HepG2 (cell line): ENCODE results near the gene GRB2. TPM values are rescaled to one million over a fixed set of nuclear protein-coding genes. Genes with fewer than 3 reads are reported as not detected.
A peak's percentile ranks its signal among the peaks of the same experiment; 100 is the strongest.

Source experiments
- ATAC-seq: fragments of 200-7000 bp; cut with Tn5 transposase; 3 replicates; pipeline ENCODE4 v1.9.1; 2020; ENCODE audit warnings: mild to moderate bottlenecking, moderate library complexity
- Bru-seq: library from RNA; stranded (reverse); fragments of 400-500 nt; gene quantifications from one replicate; lab custom pipeline; 2021; lab: Mats Ljungman, UMichigan
- BruChase-seq, 2 experiments: library from RNA; stranded (reverse); fragments of 400-500 nt; gene quantifications; one replicate each; lab custom pipeline; 2021; lab: Mats Ljungman, UMichigan
- BruUV-seq: library from RNA; stranded (reverse); fragments of 400-500 nt; replicated peaks from 2 replicates; lab custom pipeline; 2021; lab: Mats Ljungman, UMichigan
- CTCF ChIA-PET: fragments of 300-600 bp; formaldehyde crosslinking; extraction: SDS; loops from one replicate; lab custom pipeline; 2021; ENCODE audit warnings: low total read pairs, inconsistent platforms, low intra/inter-chr PET ratio; lab: Yijun Ruan, JAX
- POLR2A ChIA-PET: fragments of 350-600 bp; sonication (Branson Sonifier 250); formaldehyde crosslinking; loops from one replicate; lab custom pipeline; 2020; ENCODE audit warnings: antibody characterized with exemption, inconsistent platforms; lab: Yijun Ruan, JAX
- DNase-seq: peaks from one replicate; pipeline ENCODE4 v3.0.0-alpha.2; 2015; ENCODE audit warnings: low spot score
- FAIRE-seq: peaks from 3 replicates; lab custom pipeline; 2011; peaks lifted over from hg19 to GRCh38; lab: Jason Lieb, UNC
- H2AFZ ChIP-seq: one replicate; pipeline ENCODE4 v1.6.1; 2011; ENCODE audit warnings: low read length, inconsistent platforms
- H3K27ac ChIP-seq: fragments of 300-600 bp; 3 replicates; pipeline ENCODE4 v1.8.0; 2011; ENCODE audit warnings: mixed run types, mild to moderate bottlenecking, mixed read lengths, low read length, inconsistent platforms; ENCODE audit not compliant: insufficient read depth; ENCODE audit errors: extremely low read length
- H3K27me3 ChIP-seq, 2 experiments: fragments of 200-600 bp in 1 of 2; 2 replicates in 1 of 2; 3 replicates in 1 of 2; pipeline versions ENCODE4 v1.6.0 to v1.8.0; 2011; ENCODE audit warnings: low read length in 2 of 2, mild to moderate bottlenecking in 2 of 2, moderate library complexity in 2 of 2, inconsistent platforms in 1 of 2; ENCODE audit not compliant: insufficient read depth in 2 of 2, control insufficient read depth in 1 of 2
- H3K36me3 ChIP-seq, 2 experiments: fragments of 200-600 bp in 1 of 2; replicated peaks in 1 of 2; 2 replicates in 1 of 2; 3 replicates in 1 of 2; pipeline versions ENCODE4 v1.5.1 to v1.8.0; 2011; ENCODE audit warnings: low read length in 2 of 2, inconsistent platforms in 1 of 2; ENCODE audit not compliant: insufficient read depth in 2 of 2, control insufficient read depth in 1 of 2
- H3K4me1 ChIP-seq: 2 replicates; pipeline ENCODE4 v1.5.1; 2012; ENCODE audit warnings: low read length, inconsistent platforms; ENCODE audit not compliant: insufficient read depth
- H3K4me2 ChIP-seq: 2 replicates; pipeline ENCODE4 v1.6.0; 2011; ENCODE audit warnings: low read depth, low read length, inconsistent platforms
- H3K4me3 ChIP-seq, 3 experiments: fragments of 200-600 bp in 1 of 3; sonication (generic), shearing (Covaris generic) in 1 of 3; replicated peaks in 1 of 3; 2 replicates each; pipeline ENCODE4 v1.5.1; 2011 to 2016; ENCODE audit warnings: low read length in 3 of 3, inconsistent platforms in 2 of 3, low read depth in 2 of 3, mild to moderate bottlenecking in 2 of 3, control low read depth in 1 of 3, mixed read lengths in 1 of 3; ENCODE audit not compliant: insufficient read depth in 1 of 3
- H3K79me2 ChIP-seq: one replicate; pipeline ENCODE4 v1.6.1; 2011; ENCODE audit warnings: low read length, inconsistent platforms; ENCODE audit not compliant: insufficient read depth
- H3K9ac ChIP-seq: 2 replicates; pipeline ENCODE4 v1.6.0; 2011; ENCODE audit warnings: mild to moderate bottlenecking, low read depth, low read length, inconsistent platforms; ENCODE audit not compliant: insufficient read depth
- H3K9me3 ChIP-seq: 2 replicates; pipeline ENCODE4 v1.5.1; 2012; ENCODE audit warnings: mild to moderate bottlenecking, low read length
- H4K20me1 ChIP-seq: 2 replicates; pipeline ENCODE4 v1.6.0; 2011; ENCODE audit warnings: inconsistent platforms, mild to moderate bottlenecking, low read length, moderate library complexity; ENCODE audit not compliant: insufficient read depth
- AGO1 ChIP-seq: fragments of 200-400 bp; formaldehyde crosslinking; IDR thresholded peaks from 2 replicates; pipeline ENCODE4 v1.6.1; 2017; ENCODE audit warnings: mild to moderate bottlenecking, low read depth, low read length, moderate library complexity; ENCODE audit not compliant: poor library complexity, severe bottlenecking
- ASH2L ChIP-seq: fragments of 300-600, 200-600 bp; sonication (generic); IDR thresholded peaks from 2 replicates; pipeline ENCODE4 v1.7.0; 2017; ENCODE audit warnings: low read depth, mild to moderate bottlenecking, moderate library complexity, mixed read lengths, low read length; ENCODE audit not compliant: insufficient read length
- CBX5 ChIP-seq: sonication (generic); formaldehyde crosslinking; IDR thresholded peaks from 2 replicates; pipeline ENCODE4 v1.4.0; 2020; ENCODE audit warnings: missing genetic modification reagents, borderline replicate concordance
- FOXA3 ChIP-seq: IDR thresholded peaks from 2 replicates; pipeline ENCODE4 v1.6.1; 2016; ENCODE audit warnings: missing genetic modification reagents, missing compliant biosample characterization
- KLF12 ChIP-seq: sonication (generic); formaldehyde crosslinking; IDR thresholded peaks from 2 replicates; pipeline ENCODE4 v1.4.0; 2020; ENCODE audit warnings: missing genetic modification reagents, borderline replicate concordance
- PCBP1 ChIP-seq: fragments of 200-400 bp; formaldehyde crosslinking; IDR thresholded peaks from 2 replicates; pipeline ENCODE4 v1.6.1; 2017; ENCODE audit warnings: mild to moderate bottlenecking, low read depth, low read length, borderline replicate concordance
- SAP130 ChIP-seq: IDR thresholded peaks from 2 replicates; pipeline ENCODE4 v1.6.1; 2016; ENCODE audit warnings: low read depth
- TAF1 ChIP-seq: sonication (generic); formaldehyde crosslinking; IDR thresholded peaks from 2 replicates; pipeline ENCODE4 v1.4.0; 2020; ENCODE audit warnings: missing genetic modification reagents
- ZBTB3 ChIP-seq: sonication (generic); formaldehyde crosslinking; IDR thresholded peaks from 2 replicates; pipeline ENCODE4 v1.4.0; 2020; ENCODE audit warnings: low read depth, mild to moderate bottlenecking, moderate library complexity, missing genetic modification reagents, borderline replicate concordance
- WGBS: methylation state at CpG from one replicate; pipeline ENCODE4 v1.1.6; 2017; ENCODE audit warnings: low lambda C conversion rate; 5-methylcytosine and 5-hydroxymethylcytosine counted together
- in situ Hi-C: cut with HindIII; loops from 2 replicates; pipeline ENCODE4 v1.10.0; 2017; ENCODE audit warnings: low pct_unique_long_range_greater_than_20kb; ENCODE audit not compliant: extremely low pct_ligation_motif_present
- intact Hi-C: fragments of 100-400 bp; cut with micrococcal nuclease; formaldehyde crosslinking; loops from one replicate; pipeline ENCODE4 v1.10.0; 2022; ENCODE audit not compliant: unreplicated experiment
- long read RNA-seq, 2 experiments: library from RNA in 1 of 2; library from polyadenylated mRNA in 1 of 2; stranded (forward) in 1 of 2; unstranded in 1 of 2; transcript quantifications; one replicate each; pipeline ENCODE4 v2.0.0, GENCODE V29; 2019 to 2022
- polyA minus RNA-seq, 3 experiments: library from RNA; depleted of rRNA, polyadenylated mRNA; stranded (reverse); fragments of >200 nt; gene quantifications; 2 replicates each; pipeline ENCODE4 v1.2.3, GENCODE V29; 2011; ENCODE audit warnings: low replicate concordance in 1 of 3
- polyA plus RNA-seq, 8 experiments: library from polyadenylated mRNA; depleted of rRNA in 3 of 8; stranded (reverse) in 7 of 8; unstranded in 1 of 8; fragments of >200 nt; fragmentation: Illumina TruSeq in 4 of 8; extraction: Trizol in 4 of 8; gene quantifications; 2 replicates each; pipeline versions ENCODE4 v1.2.1 to v1.2.3, GENCODE V29; 2011 to 2016; ENCODE audit warnings: low read depth in 4 of 8, missing spikeins in 1 of 8, mixed read lengths in 1 of 8; ENCODE audit not compliant: insufficient read depth in 1 of 8
- total RNA-seq, 5 experiments: library from RNA; depleted of rRNA; stranded (reverse); fragments of >200 nt; fragmentation: Illumina TruSeq; extraction: Trizol; gene quantifications; 2 replicates each; pipeline ENCODE4 v1.2.3, GENCODE V29; 2016; ENCODE audit warnings: low read depth in 1 of 5
- TF ChIP-seq, protein P1 (sequence below): sonication (generic); formaldehyde crosslinking; IDR thresholded peaks from 2 replicates; pipeline ENCODE4 v1.4.0; 2020; ENCODE audit warnings: missing genetic modification reagents
- TF ChIP-seq, protein P2 (sequence below): IDR thresholded peaks from 2 replicates; pipeline ENCODE4 v1.6.1; 2016; ENCODE audit warnings: low read depth, borderline replicate concordance
- TF ChIP-seq, protein P3 (sequence below): sonication (generic); formaldehyde crosslinking; IDR thresholded peaks from 2 replicates; pipeline ENCODE4 v1.5.0; 2020; ENCODE audit warnings: missing genetic modification reagents

The GRB2 gene
- total RNA-seq (2016; rRNA removed; fragmentation: Illumina TruSeq; extraction: Trizol) = 92.3 and 95.7 TPM in 2 replicates
- 9.5 and 11.4 TPM in 2 replicates for total RNA-seq (2016; cell fraction: cytosol; rRNA removed; fragmentation: Illumina TruSeq; extraction: Trizol; ENCODE audit: low read depth)
- total RNA-seq (2016; cell fraction: insoluble cytoplasmic fraction; rRNA removed; fragmentation: Illumina TruSeq; extraction: Trizol) = 81.8 and 96.0 TPM in 2 replicates
- 34.4 and 43.9 TPM in 2 replicates for total RNA-seq (2016; cell fraction: membrane; rRNA removed; fragmentation: Illumina TruSeq; extraction: Trizol)
- total RNA-seq (2016; cell fraction: nucleus; rRNA removed; fragmentation: Illumina TruSeq; extraction: Trizol) = 44.5 and 52.3 TPM in 2 replicates
- polyA plus RNA-seq (2011; rRNA removed) = 67.9 and 84.6 TPM in 2 replicates
- polyA plus RNA-seq (2011; cell fraction: cytosol; rRNA removed) = 65.4 and 67.1 TPM in 2 replicates
- 28.7 and 29.6 TPM in 2 replicates for polyA plus RNA-seq (2011; cell fraction: nucleus; rRNA removed)
- 66.8 and 70.9 TPM in 2 replicates for polyA plus RNA-seq (2012)
- 13.1 and 18.8 TPM in 2 replicates for polyA plus RNA-seq (2016; cell fraction: cytosol; fragmentation: Illumina TruSeq; extraction: Trizol; ENCODE audit: low read depth)
- polyA plus RNA-seq (2016; cell fraction: insoluble cytoplasmic fraction; fragmentation: Illumina TruSeq; extraction: Trizol; ENCODE audit: low read depth) = 142 and 160 TPM in 2 replicates
- polyA plus RNA-seq (2016; cell fraction: membrane; fragmentation: Illumina TruSeq; extraction: Trizol; ENCODE audit: low read depth) = 28.8 and 38.8 TPM in 2 replicates
- polyA plus RNA-seq (2016; cell fraction: nucleus; fragmentation: Illumina TruSeq; extraction: Trizol; ENCODE audit: insufficient read depth, low read depth) = 76.0 and 89.2 TPM in 2 replicates
- polyA minus RNA-seq (2011; rRNA and poly(A)+ RNA removed; ENCODE audit: low replicate concordance) = 55.3 and 73.1 TPM in 2 replicates
- 26.1 and 30.8 TPM in 2 replicates for polyA minus RNA-seq (2011; cell fraction: cytosol; rRNA and poly(A)+ RNA removed)
- polyA minus RNA-seq (2011; cell fraction: nucleus; rRNA and poly(A)+ RNA removed) = 44.4 and 46.2 TPM in 2 replicates
- Bru-seq, nascent RNA = percentile 88 among the genes with signal in this experiment
- BruChase-seq, experiment 1, labeled RNA remaining after a 6-hour chase = percentile 93 among the genes with signal in this experiment
- BruChase-seq, experiment 2, labeled RNA remaining after a 2-hour chase = percentile 88 among the genes with signal in this experiment
- long read RNA-seq, experiment 1, transcript GRB2-202 (6 exons, 3,248 nt) = major isoform, 77 of 162 reads
- long read RNA-seq, experiment 1, partial matches to known transcripts = 3 of 162 reads
- long read RNA-seq, experiment 1, other reads (novel, unspliced or antisense) = 78 of 162 reads
- long read RNA-seq, experiment 2, transcript GRB2-202 (6 exons, 3,248 nt) = major isoform, 86 of 255 reads
- long read RNA-seq, experiment 2, transcript GRB2-205 (5 exons, 3,182 nt) = minor isoform, 18 of 255 reads
- long read RNA-seq, experiment 2, partial matches to known transcripts = 7 of 255 reads
- long read RNA-seq, experiment 2, other reads (novel, unspliced or antisense) = 141 of 255 reads

DNA sequence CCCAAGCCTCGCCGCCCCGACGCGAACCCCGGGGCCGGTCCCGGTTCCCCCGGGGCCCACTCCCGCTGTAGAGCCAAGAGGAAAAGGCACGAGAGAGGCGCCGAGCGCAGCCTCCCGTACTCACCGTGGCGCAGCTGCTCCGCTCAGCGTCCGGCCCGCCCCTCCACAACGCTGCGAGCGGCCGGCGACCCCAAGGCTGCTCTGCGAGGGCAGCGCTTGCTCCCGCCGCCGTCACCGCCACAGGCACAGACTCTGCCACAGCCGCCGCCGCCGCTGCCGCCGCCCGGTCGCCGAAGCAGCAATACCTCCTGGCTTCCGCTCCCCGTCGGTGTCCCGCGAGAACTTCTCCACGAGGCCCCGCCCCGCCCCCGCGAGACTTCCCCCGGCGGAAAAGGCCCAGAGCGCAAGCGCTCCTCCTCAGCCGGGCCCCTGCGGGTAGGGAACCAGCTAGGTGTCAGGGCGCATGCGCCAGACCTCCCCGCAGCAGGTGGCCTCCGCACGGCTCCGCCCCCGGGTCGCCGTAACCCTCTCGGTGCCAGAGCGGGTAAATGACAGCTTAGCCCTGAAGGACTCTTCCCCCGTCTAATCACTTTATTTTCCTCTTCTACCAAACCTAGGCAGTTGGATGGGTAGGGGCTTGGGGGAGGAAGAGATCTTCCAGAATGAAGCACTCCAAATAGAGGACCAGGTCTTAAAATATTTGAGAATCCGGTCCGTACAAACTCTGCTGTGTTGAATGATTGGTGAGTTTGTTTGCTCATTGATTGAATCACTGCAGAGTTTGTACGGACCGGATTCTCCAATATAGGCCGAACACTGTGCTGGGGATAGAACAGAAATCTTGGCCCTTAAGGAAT lies at the start of gene GRB2:
Gene GRB2, minus strand, starts transcription at position 314 of the 857 bp plus-strand sequence. CDS start 12,050 bp downstream, outside the sequence.
- Histone ChIP-seq H3K9ac (peak within 1 kb of the TSS; percentile 99), H4K20me1 (peaks cover 21% of the 10 kb centered on the region), H3K4me2 (peak within 1 kb of the TSS; percentile 100), H2AFZ (peak within 1 kb of the TSS; percentile 84), H3K27me3 (no peaks in the 10 kb centered on the region; a peak in 1 of 5 replicates), H3K36me3 (peaks cover under 1 to 2% of the 10 kb centered on the region in 2 experiments; a peak in 2 of 5 replicates), H3K4me3 (peak within 1 kb of the TSS; percentile 73 to 99 (median 96)), H3K79me2 (peaks cover 45% of the 10 kb centered on the region), H3K4me1 (peaks cover 57% of the 10 kb centered on the region), H3K9me3 (no peaks in the 10 kb centered on the region), H3K27ac (peak within 1 kb of the TSS; percentile 87)
- CTCF ChIA-PET = interaction anchor here (2.2 kb wide), 1 partner anchor 83 kb away, joined by 55 read pairs; no protein-coding TSS in a partner anchor
- 2% methylated on average over 23 of the region's 74 CpGs for WGBS
- FAIRE-seq = peak; percentile 52
- peak; percentile 96 for DNase-seq
- in situ Hi-C loops (no loop called here), intact Hi-C loops (loop anchor here (1.0 to 2.0 kb wide), 2 partner anchors 116 to 135 kb away; partner anchors contain the start of genes MIF4GD and SLC25A19)
- BruUV-seq = no TSS peak
- ATAC-seq = peak; percentile 84
- POLR2A ChIA-PET = interaction anchor here (0.6 to 3.3 kb wide), 26 partner anchors 11 to 381 kb away, joined by 3 to 51 read pairs (median 5); partner anchors contain the start of genes GGA3, MIF4GD, MRPS7 and SLC25A19
- TF ChIP-seq TAF1 (peak; percentile 92), ASH2L (peak; percentile 94), ZBTB3 (CRISPR knock-in tag) (no peak), FOXA3 (CRISPR knock-in tag) (peak; percentile 42; the same call in 1 of the 2 replicates), PCBP1 (0 out of 2 replicates have a peak, but pooled peaks have one; percentile 48), AGO1 (peak; percentile 51), CBX5 (CRISPR knock-in tag) (no peak), SAP130 (CRISPR knock-in tag) (peak; percentile 89), KLF12 (CRISPR knock-in tag) (peak; percentile 67; the same call in 1 of the 2 replicates)
- TF ChIP-seq, protein P1, sequence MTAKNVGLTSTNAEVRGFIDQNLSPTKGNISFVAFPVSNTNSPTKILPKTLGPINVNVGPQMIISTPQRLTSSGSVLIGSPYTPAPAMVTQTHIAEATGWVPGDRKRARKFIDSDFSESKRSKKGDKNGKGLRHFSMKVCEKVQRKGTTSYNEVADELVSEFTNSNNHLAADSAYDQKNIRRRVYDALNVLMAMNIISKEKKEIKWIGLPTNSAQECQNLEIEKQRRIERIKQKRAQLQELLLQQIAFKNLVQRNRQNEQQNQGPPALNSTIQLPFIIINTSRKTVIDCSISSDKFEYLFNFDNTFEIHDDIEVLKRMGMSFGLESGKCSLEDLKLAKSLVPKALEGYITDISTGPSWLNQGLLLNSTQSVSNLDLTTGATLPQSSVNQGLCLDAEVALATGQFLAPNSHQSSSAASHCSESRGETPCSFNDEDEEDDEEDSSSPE (CRISPR knock-in tag) = peak; percentile 49; the same call in 1 of the 2 replicates
- TF ChIP-seq, protein P2, sequence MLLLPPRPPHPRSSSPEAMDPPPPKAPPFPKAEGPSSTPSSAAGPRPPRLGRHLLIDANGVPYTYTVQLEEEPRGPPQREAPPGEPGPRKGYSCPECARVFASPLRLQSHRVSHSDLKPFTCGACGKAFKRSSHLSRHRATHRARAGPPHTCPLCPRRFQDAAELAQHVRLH (CRISPR knock-in tag) = peak; percentile 47; the same call in 1 of the 2 replicates
- TF ChIP-seq, protein P3, sequence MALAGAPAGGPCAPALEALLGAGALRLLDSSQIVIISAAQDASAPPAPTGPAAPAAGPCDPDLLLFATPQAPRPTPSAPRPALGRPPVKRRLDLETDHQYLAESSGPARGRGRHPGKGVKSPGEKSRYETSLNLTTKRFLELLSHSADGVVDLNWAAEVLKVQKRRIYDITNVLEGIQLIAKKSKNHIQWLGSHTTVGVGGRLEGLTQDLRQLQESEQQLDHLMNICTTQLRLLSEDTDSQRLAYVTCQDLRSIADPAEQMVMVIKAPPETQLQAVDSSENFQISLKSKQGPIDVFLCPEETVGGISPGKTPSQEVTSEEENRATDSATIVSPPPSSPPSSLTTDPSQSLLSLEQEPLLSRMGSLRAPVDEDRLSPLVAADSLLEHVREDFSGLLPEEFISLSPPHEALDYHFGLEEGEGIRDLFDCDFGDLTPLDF (CRISPR knock-in tag) = peak; percentile 64
